Measurements from ENCODE around the gene KSR2.
"Not testable (repeated sequence)": the region's sequence is repeated elsewhere in the genome, so short reads cannot be mapped to it uniquely, and the experiment has no call there.

The KSR2 gene

GRCh38 chr12:117733549-117733805 is 235.3 kb downstream of the KSR2 start:
- H3K27ac ChIP-seq (ENCODE audit: low read depth, low read length, poor library complexity, severe bottlenecking), result no peak overlapping the region
- H3K9me3 ChIP-seq (ENCODE audit: low read length), result no peaks in the 10 kb centered on the region

DNA sequence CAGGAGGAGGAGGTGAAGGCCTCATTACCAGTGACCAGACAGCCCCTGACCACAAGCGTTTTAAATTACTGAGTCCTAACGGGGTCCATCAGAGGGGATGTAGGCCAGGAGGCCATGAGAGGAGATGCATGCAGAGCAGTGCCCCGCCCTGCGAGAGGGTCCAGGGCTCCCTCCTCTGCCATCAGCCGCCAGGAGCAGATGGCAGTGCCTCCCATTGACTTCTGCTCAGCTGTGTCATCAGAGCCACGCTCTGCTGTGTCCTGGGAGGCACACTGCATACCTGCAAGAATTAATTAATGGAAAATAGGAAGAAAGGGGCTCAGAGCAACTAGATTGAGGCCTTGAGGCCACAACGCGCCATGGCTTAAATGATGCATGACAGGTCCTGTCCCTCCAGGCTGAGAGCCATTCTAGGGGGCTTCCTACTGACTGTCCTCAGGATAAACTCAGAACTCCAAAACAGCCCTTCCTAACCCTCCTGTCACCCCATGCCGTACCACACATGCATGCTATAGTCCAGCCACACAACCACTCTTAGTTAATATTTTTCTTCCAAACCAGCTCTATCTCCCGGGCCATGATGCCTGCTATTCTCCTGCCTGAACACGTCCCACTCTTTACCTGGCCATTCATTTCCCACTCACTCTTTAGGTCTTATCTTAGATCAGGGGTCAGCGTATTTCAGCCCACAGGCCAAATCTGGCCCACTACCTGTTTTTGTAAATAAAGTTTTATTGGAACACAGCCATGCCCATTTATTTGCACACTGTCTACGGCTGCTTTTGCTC is 235.8 kb downstream of the KSR2 start:
- Histone ChIP-seq H3K9ac (ENCODE audit: low read length) (no peak overlapping the region), H3K4me2 (ENCODE audit: low read length) (no peak overlapping the region), H3K27me3 (ENCODE audit: insufficient read depth, low read length) (no peaks in the 10 kb centered on the region), H3K79me2 (ENCODE audit: insufficient read depth, low read length) (no peaks in the 10 kb centered on the region), H3K9me3 (ENCODE audit: low read length) (no peaks in the 10 kb centered on the region), H3K9me2 (ENCODE audit: low read depth, low read length) (no peaks in the 10 kb centered on the region), H3K4me1 (ENCODE audit: insufficient read depth, low read length, severe bottlenecking) (no peaks in the 10 kb centered on the region), H2AFZ (ENCODE audit: low read length) (no peak overlapping the region), H3F3A (ENCODE audit: insufficient read depth, low read length) (no peaks in the 10 kb centered on the region), H4K20me1 (ENCODE audit: insufficient read depth, low read length) (no peaks in the 10 kb centered on the region), H3K27ac (ENCODE audit: low read depth, low read length, poor library complexity, severe bottlenecking) (no peak overlapping the region), H3K36me3 (ENCODE audit: insufficient read depth, low read length) (no peaks in the 10 kb centered on the region), H3K4me3 (ENCODE audit: low read depth, low read length, poor library complexity, severe bottlenecking) (no peak overlapping the region)
- TF ChIP-seq, protein P1, sequence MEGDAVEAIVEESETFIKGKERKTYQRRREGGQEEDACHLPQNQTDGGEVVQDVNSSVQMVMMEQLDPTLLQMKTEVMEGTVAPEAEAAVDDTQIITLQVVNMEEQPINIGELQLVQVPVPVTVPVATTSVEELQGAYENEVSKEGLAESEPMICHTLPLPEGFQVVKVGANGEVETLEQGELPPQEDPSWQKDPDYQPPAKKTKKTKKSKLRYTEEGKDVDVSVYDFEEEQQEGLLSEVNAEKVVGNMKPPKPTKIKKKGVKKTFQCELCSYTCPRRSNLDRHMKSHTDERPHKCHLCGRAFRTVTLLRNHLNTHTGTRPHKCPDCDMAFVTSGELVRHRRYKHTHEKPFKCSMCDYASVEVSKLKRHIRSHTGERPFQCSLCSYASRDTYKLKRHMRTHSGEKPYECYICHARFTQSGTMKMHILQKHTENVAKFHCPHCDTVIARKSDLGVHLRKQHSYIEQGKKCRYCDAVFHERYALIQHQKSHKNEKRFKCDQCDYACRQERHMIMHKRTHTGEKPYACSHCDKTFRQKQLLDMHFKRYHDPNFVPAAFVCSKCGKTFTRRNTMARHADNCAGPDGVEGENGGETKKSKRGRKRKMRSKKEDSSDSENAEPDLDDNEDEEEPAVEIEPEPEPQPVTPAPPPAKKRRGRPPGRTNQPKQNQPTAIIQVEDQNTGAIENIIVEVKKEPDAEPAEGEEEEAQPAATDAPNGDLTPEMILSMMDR (IDR thresholded peaks at IDR 0.05; ENCODE audit: low read length), result no peak
- no peak for TF ChIP-seq EZH2 (IDR thresholded peaks at IDR 0.05; ENCODE audit: borderline replicate concordance, low read length)

More at GRCh38 chr12:117733549-117733805, 235.3 kb downstream of the KSR2 start:
- Histone ChIP-seq H3K9me2 (ENCODE audit: low read depth, low read length) (no peaks in the 10 kb centered on the region), H3K9ac (ENCODE audit: low read length) (no peak overlapping the region), H3K36me3 (ENCODE audit: insufficient read depth, low read length) (no peaks in the 10 kb centered on the region), H3F3A (ENCODE audit: insufficient read depth, low read length) (no peaks in the 10 kb centered on the region), H3K79me2 (ENCODE audit: insufficient read depth, low read length) (no peaks in the 10 kb centered on the region), H3K4me1 (ENCODE audit: insufficient read depth, low read length, severe bottlenecking) (no peaks in the 10 kb centered on the region), H3K27me3 (ENCODE audit: insufficient read depth, low read length) (no peaks in the 10 kb centered on the region), H4K20me1 (ENCODE audit: insufficient read depth, low read length) (no peaks in the 10 kb centered on the region), H3K4me3 (ENCODE audit: low read depth, low read length, poor library complexity, severe bottlenecking) (no peak overlapping the region), H3K4me2 (ENCODE audit: low read length) (no peak overlapping the region), H2AFZ (ENCODE audit: low read length) (no peak overlapping the region)
- TF ChIP-seq EZH2 (IDR thresholded peaks at IDR 0.05; ENCODE audit: borderline replicate concordance, low read length), result no peak
- TF ChIP-seq, protein P1 (IDR thresholded peaks at IDR 0.05; ENCODE audit: low read length), result no peak

- not testable (repeated sequence) for H3K27me3 ChIP-seq (ENCODE audit: insufficient read depth, low read length); H3K4me3 ChIP-seq (ENCODE audit: low read depth, low read length, poor library complexity, severe bottlenecking); H3F3A ChIP-seq (ENCODE audit: insufficient read depth, low read length); H4K20me1 ChIP-seq (ENCODE audit: insufficient read depth, low read length); H3K79me2 ChIP-seq (ENCODE audit: insufficient read depth, low read length); H3K9ac ChIP-seq (ENCODE audit: low read length); H3K4me2 ChIP-seq (ENCODE audit: low read length); H3K36me3 ChIP-seq (ENCODE audit: insufficient read depth, low read length); H2AFZ ChIP-seq (ENCODE audit: low read length); H3K9me3 ChIP-seq (ENCODE audit: low read length); H3K4me1 ChIP-seq (ENCODE audit: insufficient read depth, low read length, severe bottlenecking); H3K27ac ChIP-seq (ENCODE audit: low read depth, low read length, poor library complexity, severe bottlenecking); H3K9me2 ChIP-seq (ENCODE audit: low read depth, low read length)
Measured at GRCh38 chr12:117731131-117731530, 237.7 kb downstream of the KSR2 start.

GRCh38 chr12:117727301-117727700 is 241.5 kb downstream of the KSR2 start:
- Histone ChIP-seq H3F3A (ENCODE audit: insufficient read depth, low read length) (no peaks in the 10 kb centered on the region), H3K36me3 (ENCODE audit: insufficient read depth, low read length) (no peaks in the 10 kb centered on the region), H3K4me2 (ENCODE audit: low read length) (no peak overlapping the region), H3K9ac (ENCODE audit: low read length) (no peak overlapping the region), H3K4me1 (ENCODE audit: insufficient read depth, low read length, severe bottlenecking) (no peaks in the 10 kb centered on the region), H3K9me3 (ENCODE audit: low read length) (no peaks in the 10 kb centered on the region), H2AFZ (ENCODE audit: low read length) (no peak overlapping the region), H3K4me3 (ENCODE audit: low read depth, low read length, poor library complexity, severe bottlenecking) (no peak overlapping the region), H3K9me2 (ENCODE audit: low read depth, low read length) (no peaks in the 10 kb centered on the region), H3K27ac (ENCODE audit: low read depth, low read length, poor library complexity, severe bottlenecking) (no peak overlapping the region), H4K20me1 (ENCODE audit: insufficient read depth, low read length) (no peaks in the 10 kb centered on the region), H3K79me2 (ENCODE audit: insufficient read depth, low read length) (no peaks in the 10 kb centered on the region), H3K27me3 (ENCODE audit: insufficient read depth, low read length) (no peaks in the 10 kb centered on the region)
- no peak for TF ChIP-seq EZH2 (IDR thresholded peaks at IDR 0.05; ENCODE audit: borderline replicate concordance, low read length)
- TF ChIP-seq, protein P1 (IDR thresholded peaks at IDR 0.05; ENCODE audit: low read length), result no peak
